HepG2 (cell line): ENCODE results near the gene CADPS.

Experiments
- CSRNP2 ChIP-seq: sonication (generic); formaldehyde crosslinking; conservative IDR thresholded peaks from 2 replicates; pipeline ENCODE4 v1.8.0; 2022; ENCODE audit warnings: low read depth, missing genetic modification reagents
- CTCF ChIP-seq: sonication (generic); formaldehyde crosslinking; IDR thresholded peaks from 2 replicates; pipeline ENCODE4 v1.5.0; 2020; ENCODE audit warnings: mild to moderate bottlenecking, missing genetic modification reagents, moderate library complexity
- GTF2F1 ChIP-seq: fragments of 150-350 bp; IDR thresholded peaks from 2 replicates; pipeline ENCODE4 v1.6.1; 2014; ENCODE audit warnings: low read length
- JUN ChIP-seq: sonication (generic); formaldehyde crosslinking; IDR thresholded peaks from 2 replicates; pipeline ENCODE4 v1.4.0; 2020; ENCODE audit warnings: mild to moderate bottlenecking, missing genetic modification reagents
- JUNB ChIP-seq: sonication (generic); formaldehyde crosslinking; IDR thresholded peaks from 2 replicates; pipeline ENCODE4 v1.8.0; 2022; ENCODE audit warnings: missing genetic modification reagents, mild to moderate bottlenecking, borderline replicate concordance
- NR2F6 ChIP-seq, 2 experiments: IDR thresholded peaks; 2 replicates each; pipeline ENCODE4 v1.6.1; 2016; ENCODE audit warnings: antibody characterized with exemption in 1 of 2, mild to moderate bottlenecking in 1 of 2
- PLSCR1 ChIP-seq: sonication (generic); formaldehyde crosslinking; IDR thresholded peaks from 2 replicates; pipeline ENCODE4 v1.5.0; 2020; ENCODE audit warnings: missing genetic modification reagents, mild to moderate bottlenecking, borderline replicate concordance
- REST ChIP-seq, 2 experiments: IDR thresholded peaks; 2 replicates each; pipeline ENCODE4 v1.6.1; 2011 to 2012; ENCODE audit warnings: low read length in 2 of 2, borderline replicate concordance in 1 of 2, low read depth in 1 of 2, mild to moderate bottlenecking in 1 of 2, moderate library complexity in 1 of 2
- RNF2 ChIP-seq: fragments of 450-650 bp; conservative IDR thresholded peaks from 2 replicates; pipeline ENCODE4 v1.6.1; 2016; ENCODE audit warnings: low read depth

- TF ChIP-seq PLSCR1, result no peak
- TF ChIP-seq CTCF (CRISPR knock-in tag), result no peak
- TF ChIP-seq CSRNP2, result no peak
- TF ChIP-seq NR2F6 (IDR thresholded peaks at IDR 0.05), result no peak
- TF ChIP-seq NR2F6 (CRISPR knock-in tag; IDR thresholded peaks at IDR 0.05), result no peak
- TF ChIP-seq JUN (CRISPR knock-in tag), result no peak
- TF ChIP-seq GTF2F1, result no peak
- no peak for TF ChIP-seq REST (IDR thresholded peaks at IDR 0.05; ENCODE audit: borderline replicate concordance in 1 of 2, low read depth in 1 of 2, low read length in 2 of 2)
- no peak for TF ChIP-seq RNF2
- no peak for TF ChIP-seq JUNB (CRISPR knock-in tag)
Observed at GRCh38 chr3:62562017-62562416, 313.2 kb downstream of the CADPS start.
